ENCODE data around the gene GHR.

Gene GHR

GRCh38 chr5:42740920-42741319 is 317.7 kb downstream of the GHR start:
- DNase-seq = no peak

- no peak for DNase-seq
These were observed 322.2 kb downstream of the GHR start for GRCh38 chr5:42745426-42745825.

- no peak for DNase-seq
These were observed 322.6 kb downstream of the GHR start for GRCh38 chr5:42745856-42746255.

GRCh38 chr5:42749020-42749419 is 325.8 kb downstream of the GHR start:
- DNase-seq = no peak

GRCh38 chr5:42750507-42750906 is 327.3 kb downstream of the GHR start:
- no peak for DNase-seq

- DNase-seq = no peak
These were observed 327.8 kb downstream of the GHR start for GRCh38 chr5:42751044-42751443.

- DNase-seq = no peak
These were observed 329.9 kb downstream of the GHR start for GRCh38 chr5:42753099-42753498.

- DNase-seq = peak; percentile 6
These were observed 333.7 kb downstream of the GHR start, which contains the start of gene CCDC152 for GRCh38 chr5:42756606-42757601. Gene CCDC152 (plus strand): TSS chr5:42756818. CDS start chr5:42759122, 2,304 bp downstream.

GRCh38 chr5:42759456-42759855 is 336.2 kb downstream of the GHR start:
- no peak for DNase-seq

- no peak for DNase-seq
These were observed 337.2 kb downstream of the GHR start for GRCh38 chr5:42760426-42760825.

GRCh38 chr5:42761791-42762190 is 338.6 kb downstream of the GHR start:
- no peak for DNase-seq

- DNase-seq = no peak
These were observed 344.4 kb downstream of the GHR start for GRCh38 chr5:42767491-42768105.

- DNase-seq = no peak
These were observed 344.9 kb downstream of the GHR start for GRCh38 chr5:42768106-42768504.

- DNase-seq = no peak
These were observed 346.8 kb downstream of the GHR start for GRCh38 chr5:42770003-42770402.

Data from activated gamma-delta T cell (primary cell).